ENCODE data around the gene TMEM266.

Gene TMEM266

GRCh38 chr15:76204109-76204845, 144.5 kb downstream of the TMEM266 start:
- no peak for DNase-seq

GRCh38 chr15:76204916-76205460, 145.2 kb downstream of the TMEM266 start:
- no peak for DNase-seq

GRCh38 chr15:76206325-76206976, 146.7 kb downstream of the TMEM266 start:
- no peak for DNase-seq

- DNase-seq: no peak
Measured at GRCh38 chr15:76208084-76208785, 148.4 kb downstream of the TMEM266 start.

GRCh38 chr15:76208786-76209424, 149.1 kb downstream of the TMEM266 start:
- DNase-seq: no peak

- no peak for DNase-seq
Measured at GRCh38 chr15:76209523-76209922, 149.7 kb downstream of the TMEM266 start.

- no peak for DNase-seq
Measured at GRCh38 chr15:76209942-76210341, 150.2 kb downstream of the TMEM266 start.

- no peak for DNase-seq
Measured at GRCh38 chr15:76215634-76216033, 155.8 kb downstream of the TMEM266 start.

- no peak for DNase-seq
Measured at GRCh38 chr15:76217029-76217881, 157.5 kb downstream of the TMEM266 start.

GRCh38 chr15:76217882-76218217, 158.1 kb downstream of the TMEM266 start:
- no peak for DNase-seq

- no peak for DNase-seq
Measured at GRCh38 chr15:76221085-76221767, 161.4 kb downstream of the TMEM266 start.

- no peak for DNase-seq
Measured at GRCh38 chr15:76222159-76222558, 162.4 kb downstream of the TMEM266 start.

GRCh38 chr15:76223521-76223920, 163.7 kb downstream of the TMEM266 start:
- DNase-seq: no peak

GRCh38 chr15:76229266-76229665, 169.5 kb downstream of the TMEM266 start:
- no peak for DNase-seq

- DNase-seq: no peak
Measured at GRCh38 chr15:76233921-76234320, 174.1 kb downstream of the TMEM266 start.

GRCh38 chr15:76234337-76234889, 174.6 kb downstream of the TMEM266 start:
- no peak for DNase-seq

GRCh38 chr15:76235186-76235826, 175.5 kb downstream of the TMEM266 start:
- DNase-seq: no peak

GRCh38 chr15:76236350-76236749, 176.6 kb downstream of the TMEM266 start:
- DNase-seq: no peak

- no peak for DNase-seq
Measured at GRCh38 chr15:76239786-76240185, 180.0 kb downstream of the TMEM266 start.

GRCh38 chr15:76245072-76245610, 185.4 kb downstream of the TMEM266 start:
- no peak for DNase-seq

- no peak for DNase-seq
Measured at GRCh38 chr15:76251717-76252116, 191.9 kb downstream of the TMEM266 start.

All from stimulated activated CD4-positive, alpha-beta T cell treated with anti-CD3 and anti-CD28 coated beads, Interleukin-15, amount 100 ng/mL, for 24 hours (primary cell).